Measurements from ENCODE around the gene TEP1.
"Not testable (repeated sequence)": the region's sequence is repeated elsewhere in the genome, so short reads cannot be mapped to it uniquely, and the experiment has no call there.

The TEP1 gene

GRCh38 chr14:20388159-20388558 lies 25.1 kb downstream of the TEP1 start:
- no peak for DNase-seq (ENCODE audit: low read depth in 2 of 2)

- no peak for DNase-seq (ENCODE audit: low read depth in 2 of 2)
These were observed 25.7 kb downstream of the TEP1 start for GRCh38 chr14:20387576-20387975.

- no peak for DNase-seq (ENCODE audit: low read depth in 2 of 2)
These were observed 26.9 kb downstream of the TEP1 start for GRCh38 chr14:20386276-20386855.

- DNase-seq (ENCODE audit: low read depth in 2 of 2), result no peak
These were observed 28.4 kb downstream of the TEP1 start for GRCh38 chr14:20384886-20385285.

- DNase-seq (ENCODE audit: low read depth in 2 of 2), result no peak
These were observed 29.0 kb downstream of the TEP1 start for GRCh38 chr14:20384321-20384720.

GRCh38 chr14:20383636-20384035 lies 29.7 kb downstream of the TEP1 start:
- no peak for DNase-seq (ENCODE audit: low read depth in 2 of 2)

- no peak for DNase-seq (ENCODE audit: low read depth in 2 of 2)
These were observed 30.3 kb downstream of the TEP1 start for GRCh38 chr14:20383032-20383431.

GRCh38 chr14:20382526-20382925 lies 30.8 kb downstream of the TEP1 start:
- DNase-seq (ENCODE audit: low read depth in 2 of 2), result no peak

GRCh38 chr14:20381341-20381740 lies 32.0 kb downstream of the TEP1 start:
- DNase-seq (ENCODE audit: low read depth in 2 of 2), result no peak

GRCh38 chr14:20380681-20381080 lies 32.6 kb downstream of the TEP1 start:
- DNase-seq (ENCODE audit: low read depth in 2 of 2), result no peak

GRCh38 chr14:20379743-20380142 lies 33.6 kb downstream of the TEP1 start:
- DNase-seq (ENCODE audit: low read depth in 2 of 2), result no peak

GRCh38 chr14:20377171-20377570 lies 36.1 kb downstream of the TEP1 start:
- no peak for DNase-seq (ENCODE audit: low read depth in 2 of 2)

GRCh38 chr14:20376071-20376588 lies 37.2 kb downstream of the TEP1 start:
- DNase-seq (ENCODE audit: low read depth in 2 of 2), result no peak

GRCh38 chr14:20375471-20375870 lies 37.8 kb downstream of the TEP1 start:
- no peak for DNase-seq (ENCODE audit: low read depth in 2 of 2)

- DNase-seq (ENCODE audit: low read depth in 2 of 2), result no peak
These were observed 40.5 kb downstream of the TEP1 start for GRCh38 chr14:20372796-20373195.

GRCh38 chr14:20365928-20366327 lies 47.4 kb downstream of the TEP1 start:
- DNase-seq (ENCODE audit: low read depth in 2 of 2), result no peak

GRCh38 chr14:20358474-20358873 lies 54.8 kb downstream of the TEP1 start:
- DNase-seq (ENCODE audit: low read depth in 2 of 2), result not testable (repeated sequence)

GRCh38 chr14:20356422-20356821 lies 56.9 kb downstream of the TEP1 start:
- no peak for DNase-seq (ENCODE audit: low read depth in 2 of 2)

GRCh38 chr14:20350860-20351259 lies 62.4 kb downstream of the TEP1 start:
- DNase-seq (ENCODE audit: low read depth in 2 of 2), result no peak

- DNase-seq (ENCODE audit: low read depth in 2 of 2), result no peak
These were observed 63.0 kb downstream of the TEP1 start for GRCh38 chr14:20350282-20350681.

GRCh38 chr14:20347747-20348146 lies 65.6 kb downstream of the TEP1 start:
- no peak for DNase-seq (ENCODE audit: low read depth in 2 of 2)

GRCh38 chr14:20346713-20347112 lies 66.6 kb downstream of the TEP1 start:
- DNase-seq (ENCODE audit: low read depth in 2 of 2), result no peak

GRCh38 chr14:20345366-20345765 lies 67.9 kb downstream of the TEP1 start:
- DNase-seq (ENCODE audit: low read depth in 2 of 2), result no peak

GRCh38 chr14:20343862-20344220 lies 69.5 kb downstream of the TEP1 start:
- no peak for DNase-seq (ENCODE audit: low read depth in 2 of 2)
